Hypothalamus (tissue), 51 donors: ENCODE results near the gene VPS16.
"Not testable (repeated sequence)": the region's sequence is repeated elsewhere in the genome, so short reads cannot be mapped to it uniquely, and the experiment has no call there.

ENCODE experiments used
- DNase-seq, 51 donors: peaks; one replicate each; lab custom pipeline; 2025; lab: John Stamatoyannopoulos, UW

The VPS16 gene

DNA sequence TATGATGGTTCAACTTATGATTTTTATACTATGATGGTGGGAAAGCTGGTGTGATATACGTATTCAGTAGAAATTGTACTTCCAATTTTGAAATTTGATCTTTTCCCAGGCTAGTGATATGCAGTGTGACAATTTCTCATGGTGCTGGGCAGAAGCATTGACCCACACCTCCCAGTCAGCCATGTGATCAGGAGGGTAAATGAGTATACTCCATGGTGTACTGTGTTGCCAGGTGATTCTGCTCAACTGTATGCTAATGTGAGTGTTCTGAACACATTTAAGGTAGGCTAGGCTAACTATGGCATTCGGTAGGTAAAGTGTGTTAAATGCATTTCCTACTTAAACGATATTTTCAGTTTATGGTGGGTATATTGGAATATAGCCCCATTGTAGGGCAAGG is 51.8 kb downstream of the VPS16 start:
- DNase-seq = no peak

GRCh38 chr20:2894221-2894620 is 53.7 kb downstream of the VPS16 start:
- no peak for DNase-seq

- not testable (repeated sequence) for DNase-seq
Measured at GRCh38 chr20:2895154-2895553, 54.6 kb downstream of the VPS16 start.

DNA sequence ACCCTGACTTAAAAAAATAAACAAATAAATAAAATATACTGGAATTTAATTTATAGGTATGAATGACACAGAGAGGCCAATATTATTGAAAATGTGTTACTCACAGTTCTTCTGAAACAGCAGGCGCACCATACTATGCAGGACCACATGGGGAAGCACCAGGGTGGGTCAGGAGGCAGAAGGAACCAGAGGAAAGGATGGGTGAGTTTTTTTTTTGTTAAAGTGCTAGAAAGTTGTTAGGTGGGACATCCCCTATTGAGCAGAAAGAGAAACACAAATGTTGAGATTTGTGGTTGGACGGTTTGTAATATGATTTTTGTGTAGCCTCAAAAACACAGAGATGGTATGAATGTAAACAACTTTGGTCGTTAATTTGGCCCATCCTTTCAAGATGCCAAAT is 58.7 kb downstream of the VPS16 start:
- no peak for DNase-seq

DNA sequence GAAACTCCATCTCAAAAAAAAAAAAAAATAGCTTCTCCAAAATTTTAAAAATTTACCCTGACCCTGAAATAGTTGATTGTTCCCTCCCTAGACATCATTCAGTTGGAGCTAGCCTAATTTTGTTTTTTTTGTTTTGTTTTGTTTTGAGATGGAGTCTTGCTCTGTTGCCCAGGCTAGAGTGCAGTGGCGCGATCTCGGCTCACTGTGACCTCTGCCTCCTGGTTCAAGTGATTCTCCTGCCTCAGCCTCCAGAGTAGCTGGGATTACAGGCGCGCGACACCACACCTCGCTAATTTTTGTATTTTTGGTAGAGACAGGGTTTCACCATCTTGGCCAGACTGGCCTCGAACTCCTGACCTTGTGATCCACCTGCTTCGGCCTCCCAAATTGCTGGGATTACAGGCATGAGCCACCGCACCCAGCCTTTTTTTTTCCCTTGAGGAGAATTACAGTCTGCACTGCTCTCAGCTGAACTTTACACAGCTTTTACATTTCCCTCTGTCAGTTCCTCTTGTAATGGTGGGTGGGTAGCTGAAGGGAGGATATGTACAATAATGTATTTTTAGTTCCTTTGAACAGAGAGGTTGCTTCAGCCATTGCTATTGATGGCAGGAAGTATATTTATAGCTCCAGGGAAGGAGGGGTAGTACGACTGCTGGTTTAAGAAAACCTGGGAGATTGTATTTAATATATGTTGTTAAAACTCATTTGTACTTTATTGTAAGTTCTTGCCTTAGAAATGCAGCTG is 60.5 kb downstream of the VPS16 start:
- DNase-seq = no peak

DNA sequence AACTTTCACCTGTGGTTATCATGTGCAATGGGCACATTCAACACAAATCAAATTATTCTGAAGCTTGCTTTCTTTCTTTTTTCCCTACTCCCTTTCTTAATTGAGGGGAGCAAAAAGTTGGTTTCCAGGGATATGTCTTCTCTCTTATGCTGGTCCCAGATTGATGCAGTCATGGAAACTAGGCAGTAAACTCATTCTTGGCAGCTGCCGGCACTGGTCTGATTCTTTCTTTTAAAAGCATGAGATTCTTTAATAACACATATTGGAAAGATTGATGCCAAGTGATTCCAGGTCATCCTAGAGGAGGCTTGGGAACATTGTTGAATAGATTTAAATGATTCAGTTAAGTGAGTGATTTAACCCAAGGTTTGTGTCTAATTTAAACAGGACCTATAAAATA is 61.7 kb downstream of the VPS16 start:
- peak in 3 of 51 donors; percentile 14 to 39 (median 17) for DNase-seq

GRCh38 chr20:2902818-2903217 is 62.3 kb downstream of the VPS16 start:
- no peak for DNase-seq

- no peak for DNase-seq
Measured at GRCh38 chr20:2903686-2904085, 63.1 kb downstream of the VPS16 start.

GRCh38 chr20:2907519-2907918 is 67.0 kb downstream of the VPS16 start:
- no peak for DNase-seq

- DNase-seq = no peak
Measured at GRCh38 chr20:2909953-2910352, 69.4 kb downstream of the VPS16 start.

DNA sequence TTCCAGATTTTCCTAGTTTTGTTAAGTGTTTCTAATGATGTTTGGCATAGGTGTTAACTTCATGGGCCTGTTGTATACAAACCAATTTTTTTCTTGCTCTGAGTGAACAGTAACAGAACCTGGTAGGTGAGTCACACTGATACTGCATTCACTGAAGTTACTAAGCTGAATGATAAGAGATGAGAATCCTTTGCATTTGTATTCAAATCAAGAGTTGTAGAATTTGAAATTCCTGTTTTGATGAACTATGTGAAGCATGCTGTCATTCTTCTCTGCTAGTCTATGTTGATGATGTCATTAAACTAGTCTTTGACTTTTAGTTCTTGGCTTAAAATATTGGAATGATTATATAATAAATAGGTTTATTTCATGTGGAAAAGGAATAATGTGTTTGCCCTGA is 70.7 kb downstream of the VPS16 start:
- no peak for DNase-seq

DNA sequence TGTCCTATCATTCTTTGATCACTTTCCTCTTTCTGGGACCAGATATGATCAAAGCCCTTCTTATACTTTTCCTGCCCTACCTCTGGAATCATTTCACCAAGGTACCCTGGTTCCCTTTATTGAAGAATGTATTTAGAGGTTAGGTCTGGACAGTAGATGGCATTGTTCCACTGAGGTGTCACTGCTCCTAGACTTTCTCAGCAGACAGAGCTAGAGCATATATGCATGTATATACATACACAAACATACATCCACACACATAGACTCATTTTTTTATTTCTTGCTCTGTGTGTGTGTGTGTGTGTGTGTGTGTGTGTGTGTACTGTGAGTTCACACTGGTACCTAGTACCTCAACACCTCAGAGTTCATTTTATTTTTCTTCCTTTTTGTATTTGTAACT is 73.6 kb downstream of the VPS16 start:
- peak in 1 of 51 donors; percentile 7 for DNase-seq
